B cell (primary cell): ENCODE results near the gene PALM.

Experiments
- EZH2 ChIP-seq: IDR thresholded peaks from 2 replicates; pipeline ENCODE4 v1.6.1; 2012; ENCODE audit warnings: borderline replicate concordance, low read depth, mild to moderate bottlenecking, moderate library complexity, low read length; ENCODE audit not compliant: insufficient read depth, poor library complexity, severe bottlenecking
- TF ChIP-seq, protein P1 (sequence below): fragments of 200-600 bp; IDR thresholded peaks from one replicate; pipeline ENCODE4 v1.8.0; 2022; ENCODE audit warnings: antibody characterized with exemption, mild to moderate bottlenecking

DNA sequence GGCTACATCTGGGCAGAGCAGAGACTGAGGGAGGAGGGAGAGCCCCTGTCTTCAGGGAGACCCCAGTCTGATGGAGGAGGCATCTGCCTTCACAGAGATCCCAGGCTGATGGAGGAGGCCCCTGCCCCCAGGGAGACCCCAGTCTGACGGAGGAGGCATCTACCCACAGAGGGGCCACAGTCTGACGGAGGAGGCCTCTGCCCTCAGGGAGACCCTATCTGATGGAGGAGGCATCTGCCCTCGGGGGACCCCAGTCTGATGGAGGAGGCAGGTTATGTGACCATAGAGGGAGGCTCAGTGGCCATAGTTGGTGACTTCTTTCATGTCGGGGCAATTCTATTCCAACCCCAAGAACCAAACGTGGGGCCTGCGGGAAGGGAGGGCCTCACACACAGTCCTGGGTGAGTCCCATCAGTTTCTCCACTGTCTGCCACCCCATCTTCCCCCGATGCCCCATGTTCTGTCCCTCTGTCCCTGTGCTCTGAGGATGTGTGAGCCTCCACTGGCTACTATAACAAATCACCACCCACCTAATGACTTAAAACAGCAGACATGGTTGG lies 56.5 kb downstream of the PALM start:
- TF ChIP-seq EZH2: no peak
- TF ChIP-seq, protein P1, sequence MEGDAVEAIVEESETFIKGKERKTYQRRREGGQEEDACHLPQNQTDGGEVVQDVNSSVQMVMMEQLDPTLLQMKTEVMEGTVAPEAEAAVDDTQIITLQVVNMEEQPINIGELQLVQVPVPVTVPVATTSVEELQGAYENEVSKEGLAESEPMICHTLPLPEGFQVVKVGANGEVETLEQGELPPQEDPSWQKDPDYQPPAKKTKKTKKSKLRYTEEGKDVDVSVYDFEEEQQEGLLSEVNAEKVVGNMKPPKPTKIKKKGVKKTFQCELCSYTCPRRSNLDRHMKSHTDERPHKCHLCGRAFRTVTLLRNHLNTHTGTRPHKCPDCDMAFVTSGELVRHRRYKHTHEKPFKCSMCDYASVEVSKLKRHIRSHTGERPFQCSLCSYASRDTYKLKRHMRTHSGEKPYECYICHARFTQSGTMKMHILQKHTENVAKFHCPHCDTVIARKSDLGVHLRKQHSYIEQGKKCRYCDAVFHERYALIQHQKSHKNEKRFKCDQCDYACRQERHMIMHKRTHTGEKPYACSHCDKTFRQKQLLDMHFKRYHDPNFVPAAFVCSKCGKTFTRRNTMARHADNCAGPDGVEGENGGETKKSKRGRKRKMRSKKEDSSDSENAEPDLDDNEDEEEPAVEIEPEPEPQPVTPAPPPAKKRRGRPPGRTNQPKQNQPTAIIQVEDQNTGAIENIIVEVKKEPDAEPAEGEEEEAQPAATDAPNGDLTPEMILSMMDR: no peak
